Lung microvascular endothelial cell (primary cell): ENCODE measurements around the gene MYEOV. TPM values are rescaled to one million over a fixed set of nuclear protein-coding genes. Genes with fewer than 3 reads are reported as not detected.

ENCODE experiments used
- DNase-seq, 2 donors: peaks; one replicate each; pipeline versions ENCODE4 v3.0.0 to v3.0.0-alpha.2; 2010; ENCODE audit warnings: low read depth in 2 of 2
- total RNA-seq: library from RNA; depleted of rRNA; stranded (reverse); fragments of >200 nt; gene quantifications from 2 replicates; pipeline ENCODE4 v1.2.1, GENCODE V29; 2014

The MYEOV gene
- total RNA-seq, 1 donor from 2014 or later = not detected

DNA sequence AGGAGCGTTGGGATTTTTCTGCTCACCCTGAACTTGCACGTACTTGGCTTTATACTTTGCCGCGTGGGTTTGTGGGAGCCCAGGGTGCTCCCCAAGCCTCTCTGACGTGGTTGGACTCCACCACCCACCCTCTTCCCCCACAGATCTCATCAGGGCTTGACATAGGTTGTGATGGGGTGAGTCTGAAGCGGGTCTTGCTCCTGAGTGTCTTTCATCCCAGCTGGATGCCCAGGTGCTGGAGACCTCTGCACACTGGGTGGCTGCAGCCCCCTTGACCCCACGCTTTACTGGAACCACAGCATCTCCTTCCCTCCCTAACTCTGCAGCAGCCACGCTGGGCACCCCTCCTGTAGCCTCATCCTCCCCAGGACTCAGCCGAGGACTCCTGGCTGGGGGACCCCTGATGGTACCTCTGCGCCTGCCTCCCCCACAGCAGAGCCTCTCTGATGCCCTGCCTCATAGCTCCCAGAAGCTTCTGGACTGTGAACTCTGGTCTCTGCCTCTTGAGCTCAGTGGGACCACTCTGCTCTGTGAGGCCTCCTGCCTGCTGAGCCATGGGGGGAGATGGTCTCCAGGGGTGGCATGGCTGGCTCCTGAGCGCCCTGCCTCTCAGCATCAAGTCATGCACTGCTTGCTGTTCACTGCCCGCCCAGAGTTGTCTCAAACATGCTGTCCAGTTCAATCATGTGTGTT, 45.2 kb downstream of the MYEOV start:
- DNase-seq = no peak

GRCh38 chr11:69339983-69340565, 46.1 kb downstream of the MYEOV start:
- no peak for DNase-seq

- DNase-seq = no peak
Observed at GRCh38 chr11:69342588-69343330, 48.8 kb downstream of the MYEOV start.

DNA sequence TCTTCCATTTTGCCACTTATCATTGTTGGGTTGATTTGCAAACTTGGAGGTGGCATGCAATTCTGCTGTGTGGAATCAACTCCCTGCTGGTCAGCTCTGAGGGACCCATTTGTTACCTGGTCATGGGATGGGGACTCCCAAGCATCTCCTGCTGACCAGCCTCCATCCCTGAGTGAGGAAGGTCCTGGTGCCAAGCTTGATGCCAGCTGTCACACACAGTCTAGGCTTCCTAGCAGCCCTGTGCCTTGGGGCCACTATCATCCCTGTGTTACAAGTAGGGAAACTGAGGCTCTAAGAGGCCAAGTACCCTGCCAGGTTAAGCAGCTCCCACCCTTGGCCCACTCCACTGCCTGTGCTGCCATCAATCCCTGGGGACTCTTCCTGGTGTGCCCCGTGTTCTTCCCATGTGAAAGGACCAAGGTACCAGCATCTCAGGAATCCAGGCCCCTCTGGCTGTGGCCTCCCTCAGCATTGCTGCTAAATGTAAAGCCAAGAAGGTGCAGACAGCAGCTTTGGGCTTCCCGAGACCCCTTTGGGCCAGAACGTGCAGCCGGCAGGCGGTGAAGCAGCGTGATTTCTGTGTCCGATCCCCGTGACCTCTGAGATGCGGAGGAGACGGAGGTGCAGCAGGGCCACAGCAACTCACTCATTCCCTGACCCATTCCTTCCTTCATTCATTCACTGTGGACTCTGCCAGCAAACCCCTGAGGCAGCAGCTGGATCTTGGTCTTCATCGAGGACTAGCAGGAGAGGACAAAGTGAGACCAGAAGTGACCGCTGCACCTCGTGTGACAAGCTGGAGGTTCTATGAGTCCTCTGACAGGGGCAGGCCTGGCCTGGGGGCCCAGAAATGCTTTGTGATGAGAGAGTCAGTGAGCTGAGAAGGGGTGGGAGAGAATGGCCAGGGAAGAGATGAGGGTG, 49.7 kb downstream of the MYEOV start:
- no peak for DNase-seq

DNA sequence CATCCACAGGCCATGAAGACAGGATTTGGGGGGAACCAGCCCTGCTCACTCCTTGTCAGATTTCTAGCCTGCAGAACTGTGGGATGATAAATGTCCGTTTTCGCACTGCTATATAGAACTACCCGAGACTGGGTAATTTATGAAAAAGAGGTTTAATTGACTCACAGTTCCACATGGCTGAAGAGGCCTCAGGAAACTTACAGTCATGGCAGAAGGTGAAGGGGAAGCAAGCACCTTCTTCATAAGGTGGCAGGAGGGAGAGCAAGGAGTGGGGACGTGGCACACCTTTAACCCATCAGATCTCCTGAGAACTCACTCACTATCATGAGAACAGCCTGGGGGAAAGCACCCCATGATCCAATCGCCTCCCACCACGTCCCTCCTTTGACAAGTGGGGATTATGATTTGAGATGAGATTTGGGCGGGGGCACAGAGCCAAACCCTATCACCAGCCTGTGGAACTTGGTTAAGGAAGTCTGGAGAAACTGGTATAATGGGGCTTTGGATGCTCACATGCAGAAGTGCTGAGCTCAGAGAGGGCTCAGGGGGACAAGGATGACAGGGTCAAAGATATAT, 50.7 kb downstream of the MYEOV start:
- DNase-seq = no peak

Other genes with a start within 250 kb of the MYEOV start
- gene TPCN2, start 245.2 kb upstream of the MYEOV start, total RNA-seq = 6.2 and 7.4 TPM in 2 replicates
- gene SMIM38, start 138.2 kb upstream of the MYEOV start, total RNA-seq = under 0.01 TPM in 2 replicates
- under 0.01 TPM in 1 of 2 replicates, not detected in the other for gene LINC01488, start 187.5 kb downstream of the MYEOV start, total RNA-seq